ENCODE measurements around the gene CPEB3.

DNA sequence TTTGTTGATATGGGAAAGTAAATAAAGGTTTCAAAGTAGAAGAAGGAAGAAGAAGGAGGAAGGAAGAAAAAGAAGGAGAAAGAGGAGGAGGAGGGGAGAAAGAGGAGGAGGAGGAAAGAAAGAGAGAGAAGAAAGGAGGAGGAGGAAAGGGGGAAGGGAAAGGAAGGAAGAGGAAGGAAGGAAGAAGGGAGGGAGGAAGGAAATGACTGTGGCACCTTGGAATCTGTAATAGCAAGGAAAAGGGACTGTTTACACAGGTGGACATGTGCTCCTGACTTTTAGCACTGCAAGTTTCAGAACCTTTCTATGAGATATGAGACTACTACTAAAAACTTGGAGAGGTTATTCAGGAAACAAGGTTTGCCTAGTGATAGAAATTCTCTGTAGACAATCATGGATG lies 214.2 kb downstream of the CPEB3 start:
- TF ChIP-seq, protein P1, sequence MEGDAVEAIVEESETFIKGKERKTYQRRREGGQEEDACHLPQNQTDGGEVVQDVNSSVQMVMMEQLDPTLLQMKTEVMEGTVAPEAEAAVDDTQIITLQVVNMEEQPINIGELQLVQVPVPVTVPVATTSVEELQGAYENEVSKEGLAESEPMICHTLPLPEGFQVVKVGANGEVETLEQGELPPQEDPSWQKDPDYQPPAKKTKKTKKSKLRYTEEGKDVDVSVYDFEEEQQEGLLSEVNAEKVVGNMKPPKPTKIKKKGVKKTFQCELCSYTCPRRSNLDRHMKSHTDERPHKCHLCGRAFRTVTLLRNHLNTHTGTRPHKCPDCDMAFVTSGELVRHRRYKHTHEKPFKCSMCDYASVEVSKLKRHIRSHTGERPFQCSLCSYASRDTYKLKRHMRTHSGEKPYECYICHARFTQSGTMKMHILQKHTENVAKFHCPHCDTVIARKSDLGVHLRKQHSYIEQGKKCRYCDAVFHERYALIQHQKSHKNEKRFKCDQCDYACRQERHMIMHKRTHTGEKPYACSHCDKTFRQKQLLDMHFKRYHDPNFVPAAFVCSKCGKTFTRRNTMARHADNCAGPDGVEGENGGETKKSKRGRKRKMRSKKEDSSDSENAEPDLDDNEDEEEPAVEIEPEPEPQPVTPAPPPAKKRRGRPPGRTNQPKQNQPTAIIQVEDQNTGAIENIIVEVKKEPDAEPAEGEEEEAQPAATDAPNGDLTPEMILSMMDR (IDR thresholded peaks at IDR 0.05), result no peak
- TF ChIP-seq POLR2AphosphoS5 (IDR thresholded peaks at IDR 0.05), result no peak
- no peak for TF ChIP-seq POLR2A (IDR thresholded peaks at IDR 0.05)

All from stomach (tissue), 4 donors.